Suprapubic skin (tissue), 3 donors: Measurements from ENCODE around the gene DIAPH2.

Experiments
- CTCF ChIP-seq, 2 donors: fragments of 200-600 bp in 1 of 2; fragments of 450-650 bp in 1 of 2; sonication (generic) in 1 of 2; IDR thresholded peaks; one replicate each; pipeline ENCODE4 v1.5.1; 2016 to 2019; ENCODE audit warnings: antibody characterized with exemption in 2 of 2, mild to moderate bottlenecking in 1 of 2, moderate library complexity in 1 of 2
- POLR2A ChIP-seq, 2 donors: fragments of 450-650 bp; IDR thresholded peaks; one replicate each; pipeline ENCODE4 v1.6.1; 2017; ENCODE audit warnings: antibody characterized with exemption in 2 of 2, mild to moderate bottlenecking in 2 of 2, moderate library complexity in 2 of 2

- no peak for TF ChIP-seq POLR2A (IDR thresholded peaks at IDR 0.05)
- TF ChIP-seq CTCF (IDR thresholded peaks at IDR 0.05) = no peak
Measured at GRCh38 chrX:97387004-97387403, 702.4 kb downstream of the DIAPH2 start.
